HEK293 (cell line): Measurements from ENCODE around the gene WDR75.

ENCODE experiments used
- CTCF ChIA-PET: fragments of 350-600 bp; formaldehyde crosslinking; extraction: SDS; loops from one replicate; lab custom pipeline; 2021; ENCODE audit warnings: antibody characterized with exemption; lab: Yijun Ruan, JAX
- POLR2A ChIA-PET: fragments of 300-600 bp; formaldehyde crosslinking; extraction: SDS; loops from one replicate; lab custom pipeline; 2020; ENCODE audit warnings: antibody characterized with exemption, inconsistent platforms; lab: Yijun Ruan, JAX
- H3K27ac ChIP-seq: fragments of 200-500 bp; sonication (Bioruptor generic); 2 replicates; pipeline ENCODE4 v1.5.1; 2014; ENCODE audit warnings: low read depth, low read length, control low read depth, inconsistent platforms; ENCODE audit errors: extremely low read depth
- H3K36me3 ChIP-seq, 2 experiments: fragments of 200-500 bp in 1 of 2; sonication (Bioruptor generic) in 1 of 2; 1 replicate in 1 of 2; 2 replicates in 1 of 2; pipeline ENCODE4 v1.5.1; 2014 to 2017; ENCODE audit warnings: inconsistent platforms in 2 of 2, low read length in 2 of 2; ENCODE audit not compliant: control insufficient read depth in 2 of 2, insufficient read depth in 1 of 2
- H3K4me1 ChIP-seq: fragments of 200-500 bp; sonication (Bioruptor generic); 2 replicates; pipeline ENCODE4 v1.5.1; 2014; ENCODE audit warnings: mild to moderate bottlenecking, low read length, inconsistent platforms; ENCODE audit not compliant: control insufficient read depth, insufficient read depth
- H3K4me3 ChIP-seq: 2 replicates; pipeline ENCODE4 v1.5.1; 2011; ENCODE audit warnings: low read depth, mild to moderate bottlenecking, control low read depth, low read length, moderate library complexity
- H3K9me3 ChIP-seq: fragments of 200-500 bp; sonication (Bioruptor generic); 2 replicates; pipeline ENCODE4 v1.5.1; 2014; ENCODE audit warnings: low read depth, low read length, inconsistent platforms; ENCODE audit not compliant: control insufficient read depth, insufficient read depth
- AEBP2 ChIP-seq: fragments of 450-650 bp; formaldehyde crosslinking; IDR thresholded peaks from 2 replicates; pipeline ENCODE4 v1.5.1; 2016; ENCODE audit warnings: missing biosample characterization, missing genetic modification characterization, borderline replicate concordance
- CTCF ChIP-seq: fragments of 450-650 bp; formaldehyde crosslinking; IDR thresholded peaks from 2 replicates; pipeline ENCODE4 v1.5.1; 2016; ENCODE audit warnings: missing biosample characterization, missing genetic modification characterization
- GLIS2 ChIP-seq: fragments of 450-650 bp; formaldehyde crosslinking; IDR thresholded peaks from 2 replicates; pipeline ENCODE4 v1.5.1; 2016; ENCODE audit warnings: missing biosample characterization, missing genetic modification characterization
- IKZF3 ChIP-seq: fragments of 450-650 bp; IDR thresholded peaks from 2 replicates; pipeline ENCODE4 v1.5.0; 2018; ENCODE audit warnings: missing biosample characterization, mild to moderate bottlenecking, missing genetic modification characterization, moderate library complexity
- KLF9 ChIP-seq: fragments of 450-650 bp; formaldehyde crosslinking; IDR thresholded peaks from 2 replicates; pipeline ENCODE4 v1.5.1; 2016; ENCODE audit warnings: missing biosample characterization, missing genetic modification characterization, low read depth
- MEIS1 ChIP-seq: sonication (generic); formaldehyde crosslinking; IDR thresholded peaks from 2 replicates; pipeline ENCODE4 v1.8.1; 2022; ENCODE audit warnings: missing genetic modification reagents, mild to moderate bottlenecking, borderline replicate concordance
- OVOL3 ChIP-seq: fragments of 450-650 bp; formaldehyde crosslinking; IDR thresholded peaks from 2 replicates; pipeline ENCODE4 v1.5.1; 2016; ENCODE audit warnings: missing biosample characterization, missing genetic modification characterization
- SCRT2 ChIP-seq: fragments of 450-650 bp; formaldehyde crosslinking; IDR thresholded peaks from 2 replicates; pipeline ENCODE4 v1.5.1; 2016; ENCODE audit warnings: missing biosample characterization, missing genetic modification characterization
- SP2 ChIP-seq: fragments of 450-650 bp; formaldehyde crosslinking; IDR thresholded peaks from 2 replicates; pipeline ENCODE4 v1.5.1; 2016; ENCODE audit warnings: missing biosample characterization, missing genetic modification characterization
- ZBTB21 ChIP-seq: fragments of 450-650 bp; formaldehyde crosslinking; IDR thresholded peaks from 2 replicates; pipeline ENCODE4 v1.5.1; 2017; ENCODE audit warnings: missing biosample characterization, missing genetic modification characterization
- ZNF138 ChIP-seq: fragments of 450-650 bp; formaldehyde crosslinking; IDR thresholded peaks from 2 replicates; pipeline ENCODE4 v1.5.1; 2016; ENCODE audit warnings: missing biosample characterization, missing genetic modification characterization, borderline replicate concordance
- ZNF2 ChIP-seq: fragments of 450-650 bp; formaldehyde crosslinking; IDR thresholded peaks from 2 replicates; pipeline ENCODE4 v1.5.1; 2016; ENCODE audit warnings: missing biosample characterization, missing genetic modification characterization
- ZNF266 ChIP-seq: fragments of 450-650 bp; formaldehyde crosslinking; IDR thresholded peaks from 2 replicates; pipeline ENCODE4 v1.5.1; 2016; ENCODE audit warnings: missing biosample characterization, missing genetic modification characterization, low read depth
- ZNF404 ChIP-seq: fragments of 450-650 bp; formaldehyde crosslinking; IDR thresholded peaks from 2 replicates; pipeline ENCODE4 v1.5.1; 2017; ENCODE audit warnings: missing biosample characterization, missing genetic modification characterization
- ZNF423 ChIP-seq: fragments of 450-650 bp; formaldehyde crosslinking; IDR thresholded peaks from 2 replicates; pipeline ENCODE4 v1.5.1; 2016; ENCODE audit warnings: missing biosample characterization, missing genetic modification characterization
- ZNF48 ChIP-seq: fragments of 450-650 bp; formaldehyde crosslinking; IDR thresholded peaks from 2 replicates; pipeline ENCODE4 v1.5.1; 2016; ENCODE audit warnings: missing biosample characterization, missing genetic modification characterization
- ZNF529 ChIP-seq: fragments of 450-650 bp; formaldehyde crosslinking; IDR thresholded peaks from 2 replicates; pipeline ENCODE4 v1.5.1; 2017; ENCODE audit warnings: missing genetic modification characterization, missing biosample characterization; ENCODE audit not compliant: insufficient replicate concordance
- ZNF548 ChIP-seq: fragments of 450-650 bp; formaldehyde crosslinking; IDR thresholded peaks from 2 replicates; pipeline ENCODE4 v1.5.1; 2016; ENCODE audit warnings: missing biosample characterization, missing genetic modification characterization
- ZNF658 ChIP-seq: fragments of 450-650 bp; formaldehyde crosslinking; IDR thresholded peaks from 2 replicates; pipeline ENCODE4; 2016; ENCODE audit warnings: missing biosample characterization, missing genetic modification characterization
- ZNF830 ChIP-seq: fragments of 450-650 bp; IDR thresholded peaks from 2 replicates; pipeline ENCODE4 v1.5.0; 2018; ENCODE audit warnings: missing biosample characterization, missing genetic modification characterization, low read depth, mild to moderate bottlenecking, moderate library complexity
- ZSCAN16 ChIP-seq: fragments of 450-650 bp; formaldehyde crosslinking; IDR thresholded peaks from 2 replicates; pipeline ENCODE4 v1.5.1; 2016; ENCODE audit warnings: missing biosample characterization, missing genetic modification characterization
- ZSCAN4 ChIP-seq: fragments of 450-650 bp; formaldehyde crosslinking; IDR thresholded peaks from 2 replicates; pipeline ENCODE4 v1.5.1; 2017; ENCODE audit warnings: missing biosample characterization, missing genetic modification characterization
- TF ChIP-seq, protein P1 (sequence below): fragments of 450-650 bp; formaldehyde crosslinking; IDR thresholded peaks from 2 replicates; pipeline ENCODE4 v1.5.1; 2016; ENCODE audit warnings: missing biosample characterization, missing genetic modification characterization

The WDR75 gene

DNA sequence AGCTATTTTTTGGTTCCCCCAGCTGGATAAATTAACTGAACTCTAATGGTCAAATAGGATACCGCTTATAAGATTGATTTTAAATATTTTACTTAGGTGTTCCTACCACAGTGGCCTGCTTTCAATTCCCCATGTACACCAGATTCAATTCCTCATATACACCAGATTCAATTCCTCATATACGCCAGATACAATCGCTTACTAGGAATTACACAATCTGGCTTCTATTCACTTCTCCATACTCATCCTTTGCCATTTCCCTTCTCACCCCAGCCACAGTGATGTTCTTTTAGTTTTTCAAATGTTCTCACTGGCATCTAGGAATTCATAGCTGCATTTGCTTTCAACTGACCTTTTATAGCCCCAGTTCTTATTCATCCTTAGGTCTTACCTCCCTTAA is 72.8 kb downstream of the WDR75 start (continued):
- TF ChIP-seq ZNF138 (tag by site-specific recombination), result no peak
- TF ChIP-seq SP2 (tag by site-specific recombination), result no peak
- TF ChIP-seq IKZF3 (tag by site-specific recombination), result no peak
- TF ChIP-seq, protein P1, sequence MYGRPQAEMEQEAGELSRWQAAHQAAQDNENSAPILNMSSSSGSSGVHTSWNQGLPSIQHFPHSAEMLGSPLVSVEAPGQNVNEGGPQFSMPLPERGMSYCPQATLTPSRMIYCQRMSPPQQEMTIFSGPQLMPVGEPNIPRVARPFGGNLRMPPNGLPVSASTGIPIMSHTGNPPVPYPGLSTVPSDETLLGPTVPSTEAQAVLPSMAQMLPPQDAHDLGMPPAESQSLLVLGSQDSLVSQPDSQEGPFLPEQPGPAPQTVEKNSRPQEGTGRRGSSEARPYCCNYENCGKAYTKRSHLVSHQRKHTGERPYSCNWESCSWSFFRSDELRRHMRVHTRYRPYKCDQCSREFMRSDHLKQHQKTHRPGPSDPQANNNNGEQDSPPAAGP, result no peak
- no peak for TF ChIP-seq GLIS2 (tag by site-specific recombination)

DNA sequence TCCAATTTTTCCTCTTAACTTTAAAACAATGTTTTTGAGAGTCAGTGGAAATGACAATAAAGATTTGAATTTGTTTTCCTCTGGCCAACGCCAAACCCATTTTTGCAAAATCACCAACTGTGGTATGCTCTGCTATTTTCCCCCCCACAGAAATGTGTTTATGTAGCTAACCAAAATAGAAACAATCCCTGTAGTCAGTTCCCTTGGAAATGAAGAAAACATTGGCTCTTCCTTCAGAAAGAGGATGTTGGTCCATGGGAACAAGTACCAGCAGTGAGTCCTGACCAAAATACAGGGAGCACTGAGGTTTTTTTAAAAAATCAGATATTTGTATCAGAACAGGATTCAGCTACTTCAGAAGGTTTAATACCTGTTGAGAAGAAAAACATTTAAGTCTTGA is 74.0 kb downstream of the WDR75 start:
- ChIA-PET CTCF (interaction anchor here (0.5 to 0.6 kb wide), 2 partner anchors 421 to 1641 kb away, joined by 3 read pairs; no protein-coding TSS in a partner anchor), POLR2A (no interaction called here)
- Histone ChIP-seq H3K4me3 (no peak overlapping the region), H3K4me1 (no peaks in the 10 kb centered on the region), H3K36me3 (no peaks in the 10 kb centered on the region), H3K9me3 (no peaks in the 10 kb centered on the region), H3K27ac (no peak overlapping the region)
- TF ChIP-seq ZNF658 (tag by site-specific recombination) (no peak), ZNF548 (tag by site-specific recombination) (no peak), SCRT2 (tag by site-specific recombination) (no peak), ZNF423 (tag by site-specific recombination) (no peak), OVOL3 (tag by site-specific recombination) (no peak), ZNF138 (tag by site-specific recombination) (no peak), ZNF830 (no peak), ZNF404 (tag by site-specific recombination) (no peak), AEBP2 (tag by site-specific recombination) (no peak), ZNF48 (tag by site-specific recombination) (no peak), ZBTB21 (tag by site-specific recombination) (no peak), ZNF529 (tag by site-specific recombination) (no peak), MEIS1 (CRISPR knock-in tag) (no peak), KLF9 (tag by site-specific recombination) (no peak), ZNF2 (tag by site-specific recombination) (no peak), ZSCAN4 (tag by site-specific recombination) (no peak), ZNF266 (tag by site-specific recombination) (no peak), CTCF (tag by site-specific recombination) (no peak), ZSCAN16 (tag by site-specific recombination) (no peak)
- TF ChIP-seq, protein P1, result no peak
